Transverse colon (tissue), 4 donors: ENCODE results near the gene KIF16B. TPM values are rescaled to one million over a fixed set of nuclear protein-coding genes. Genes with fewer than 3 reads are reported as not detected.

ENCODE experiments used
- DNase-seq: peaks from one replicate; pipeline ENCODE4 v3.0.0-alpha.2; 2019
- H3K27ac ChIP-seq, 4 donors: fragments of 200-600 bp; sonication (generic); 2 replicates each; pipeline ENCODE4 v1.5.1; 2016 to 2018; ENCODE audit warnings: inconsistent platforms in 4 of 4
- H3K27me3 ChIP-seq: fragments of 200-600 bp; sonication (generic); 2 replicates; pipeline ENCODE4 v1.5.1; 2017; ENCODE audit warnings: inconsistent platforms
- H3K36me3 ChIP-seq, 4 donors: fragments of 200-600 bp; sonication (generic); 2 replicates each; pipeline ENCODE4 v1.5.1; 2017 to 2019; ENCODE audit warnings: inconsistent platforms in 4 of 4
- H3K4me1 ChIP-seq, 4 donors: fragments of 200-600 bp; sonication (generic); 2 replicates each; pipeline ENCODE4 v1.5.1; 2017 to 2020; ENCODE audit warnings: inconsistent platforms in 4 of 4
- H3K4me3 ChIP-seq, 4 donors: fragments of 200-600 bp; sonication (generic); 1 replicate in 1 of 4; 2 replicates in 3 of 4; pipeline versions ENCODE4 v1.5.1 to v1.6.1; 2017 to 2019; ENCODE audit warnings: inconsistent platforms in 4 of 4
- H3K9me3 ChIP-seq, 2 donors: fragments of 200-600 bp; sonication (generic); 2 replicates each; pipeline ENCODE4 v1.5.1; 2017 to 2019; ENCODE audit warnings: inconsistent platforms in 2 of 2
- EP300 ChIP-seq: sonication (generic); formaldehyde crosslinking; IDR thresholded peaks from one replicate; pipeline ENCODE4 v1.6.1; 2017; ENCODE audit warnings: antibody characterized with exemption, low read depth
- POLR2A ChIP-seq: fragments of 450-650 bp; IDR thresholded peaks from one replicate; pipeline ENCODE4 v1.6.1; 2016; ENCODE audit warnings: antibody characterized with exemption, mild to moderate bottlenecking, moderate library complexity
- POLR2AphosphoS5 ChIP-seq, 3 donors: sonication (generic); formaldehyde crosslinking; IDR thresholded peaks; one replicate each; pipeline ENCODE4 v1.6.1; 2016; ENCODE audit warnings: antibody characterized with exemption in 3 of 3
- WGBS, 2 donors: methylation state at CpG; one replicate each; pipeline ENCODE4 v1.1.5; 2018; ENCODE audit warnings: low coverage in 1 of 2; 5-methylcytosine and 5-hydroxymethylcytosine counted together
- in situ Hi-C, 4 donors: fragments of 200-750 bp; cut with MboI; loops; one replicate each; pipeline versions ENCODE4 v1.15.0 to v1.15.1; 2017; ENCODE audit warnings: low sequenced_read_pairs in 3 of 4, low pct_ligation_motif_present in 1 of 4, low pct_unique_long_range_greater_than_20kb in 1 of 4
- intact Hi-C: fragments of 100-400 bp; cut with DNase I; formaldehyde crosslinking; loops from one replicate; pipeline ENCODE4 v1.15.1; 2023; ENCODE audit warnings: low total_unique reads
- total RNA-seq, 4 donors: library from RNA; depleted of rRNA; stranded (reverse); fragments of >200 nt; gene quantifications; one replicate each; pipeline ENCODE4 v1.1.0, GENCODE V29; 2016
- TF ChIP-seq, protein P1 (sequence below), 5 experiments: fragments of 200-600 bp in 3 of 5; fragments of 450-650 bp in 2 of 5; sonication (generic) in 3 of 5; IDR thresholded peaks; 1 replicate in 2 of 5; 2 replicates in 3 of 5; pipeline ENCODE4 v1.5.1; 2016 to 2017; ENCODE audit warnings: antibody characterized with exemption in 5 of 5, inconsistent platforms in 3 of 5, mild to moderate bottlenecking in 2 of 5, moderate library complexity in 1 of 5

The KIF16B gene
- total RNA-seq, 4 donors from 2014 or later: 82.7 to 154 (median 90.1) TPM

DNA sequence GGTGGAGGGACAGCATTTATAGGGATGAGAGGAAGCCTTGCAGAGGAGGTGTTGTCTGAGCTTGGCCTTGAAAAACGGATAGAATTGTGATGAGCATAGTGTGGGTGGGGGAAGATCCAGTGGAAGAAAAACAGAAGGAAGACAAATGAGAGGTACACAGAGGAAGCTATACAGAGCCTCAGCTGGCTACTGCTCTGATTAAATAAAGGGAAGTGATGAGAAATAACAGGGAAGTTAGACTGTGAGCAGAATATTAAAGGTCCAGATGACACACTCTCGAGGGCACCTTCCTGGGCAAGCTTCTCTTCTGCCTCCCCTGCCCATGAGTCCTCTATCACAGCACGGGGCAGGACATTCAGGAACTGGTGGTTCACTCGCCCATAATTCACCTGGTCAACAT lies 182.3 kb downstream of the KIF16B start:
- intact Hi-C loops: no loop called here
- WGBS, 2 donors: 82% methylated on average over 4 of the region's 4 CpGs; no CpG with 5 or more reads in 1 of the 2 donors
- H3K27ac ChIP-seq: no peak overlapping the region
- TF ChIP-seq, protein P1, sequence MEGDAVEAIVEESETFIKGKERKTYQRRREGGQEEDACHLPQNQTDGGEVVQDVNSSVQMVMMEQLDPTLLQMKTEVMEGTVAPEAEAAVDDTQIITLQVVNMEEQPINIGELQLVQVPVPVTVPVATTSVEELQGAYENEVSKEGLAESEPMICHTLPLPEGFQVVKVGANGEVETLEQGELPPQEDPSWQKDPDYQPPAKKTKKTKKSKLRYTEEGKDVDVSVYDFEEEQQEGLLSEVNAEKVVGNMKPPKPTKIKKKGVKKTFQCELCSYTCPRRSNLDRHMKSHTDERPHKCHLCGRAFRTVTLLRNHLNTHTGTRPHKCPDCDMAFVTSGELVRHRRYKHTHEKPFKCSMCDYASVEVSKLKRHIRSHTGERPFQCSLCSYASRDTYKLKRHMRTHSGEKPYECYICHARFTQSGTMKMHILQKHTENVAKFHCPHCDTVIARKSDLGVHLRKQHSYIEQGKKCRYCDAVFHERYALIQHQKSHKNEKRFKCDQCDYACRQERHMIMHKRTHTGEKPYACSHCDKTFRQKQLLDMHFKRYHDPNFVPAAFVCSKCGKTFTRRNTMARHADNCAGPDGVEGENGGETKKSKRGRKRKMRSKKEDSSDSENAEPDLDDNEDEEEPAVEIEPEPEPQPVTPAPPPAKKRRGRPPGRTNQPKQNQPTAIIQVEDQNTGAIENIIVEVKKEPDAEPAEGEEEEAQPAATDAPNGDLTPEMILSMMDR (IDR thresholded peaks at IDR 0.05): no peak
- TF ChIP-seq EP300 (no peak), POLR2AphosphoS5 (IDR thresholded peaks at IDR 0.05) (no peak), POLR2A (no peak)
- no peaks in the 10 kb centered on the region for H3K27me3 ChIP-seq
- H3K4me1 ChIP-seq: peaks cover 0 to 10% (median 0%) of the 10 kb centered on the region in 4 donors
- no peaks in the 10 kb centered on the region for H3K9me3 ChIP-seq
- peaks cover 0 to 14% (median 0%) of the 10 kb centered on the region in 4 donors for H3K36me3 ChIP-seq
- in situ Hi-C loops: no loop called here
- H3K4me3 ChIP-seq: no peak overlapping the region
- DNase-seq: no peak

DNA sequence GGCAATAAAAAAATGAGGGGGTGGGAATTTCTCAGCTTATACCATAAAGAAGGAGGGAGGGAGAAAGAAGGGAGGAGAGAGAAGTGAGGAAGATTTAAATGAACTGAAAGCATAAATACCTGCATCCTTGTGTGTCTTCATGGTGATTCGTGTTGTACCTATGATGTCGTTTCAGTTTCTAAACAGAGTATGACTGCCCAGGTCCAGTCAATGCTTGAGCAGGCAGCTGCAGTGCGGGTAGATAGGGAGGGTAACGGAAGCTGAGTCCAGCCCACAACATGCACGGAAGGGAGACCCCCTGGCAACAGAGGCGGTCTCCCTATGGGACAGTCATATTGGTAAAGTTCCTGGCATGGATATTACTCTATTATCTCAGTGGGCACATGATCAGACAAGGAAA lies 184.5 kb downstream of the KIF16B start:
- in situ Hi-C loops (no loop called here), intact Hi-C loops (no loop called here)
- H3K27me3 ChIP-seq: no peaks in the 10 kb centered on the region
- H3K36me3 ChIP-seq: peaks cover 0 to 14% (median 0%) of the 10 kb centered on the region in 4 donors
- 86 to 100% methylated on average over 1 to 6 of the region's 6 CpGs for whole genome bisulfite sequencing, 2 donors
- H3K27ac ChIP-seq: no peak overlapping the region
- H3K4me3 ChIP-seq: no peak overlapping the region
- no peak for DNase-seq
- H3K9me3 ChIP-seq: no peaks in the 10 kb centered on the region
- TF ChIP-seq POLR2AphosphoS5 (IDR thresholded peaks at IDR 0.05): no peak
- TF ChIP-seq EP300: no peak
- TF ChIP-seq POLR2A: no peak
- TF ChIP-seq, protein P1 (IDR thresholded peaks at IDR 0.05): no peak
- H3K4me1 ChIP-seq: peaks cover 0 to 3% (median 0%) of the 10 kb centered on the region in 4 donors

DNA sequence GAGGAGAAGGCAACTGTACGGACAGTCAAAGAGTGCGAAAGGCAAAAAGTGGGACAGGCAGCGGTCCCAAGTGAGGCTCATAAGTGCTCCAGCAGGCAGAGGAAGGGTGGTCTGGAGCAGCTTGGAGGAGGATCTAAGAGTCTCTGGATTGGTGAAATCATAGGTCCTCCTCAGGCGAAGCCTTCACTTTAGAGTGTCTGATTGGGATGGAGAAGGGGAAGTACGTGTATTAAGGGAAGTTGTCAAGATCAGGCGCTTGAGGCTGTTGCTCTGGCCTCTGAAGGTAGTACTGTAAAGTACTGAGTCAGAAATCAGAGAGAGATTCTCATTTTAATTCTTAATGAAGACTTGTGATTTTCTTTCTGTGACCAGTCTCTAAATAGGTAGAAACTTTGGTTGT lies 185.6 kb downstream of the KIF16B start:
- Histone ChIP-seq H3K4me3 (no peak overlapping the region), H3K9me3 (no peaks in the 10 kb centered on the region), H3K36me3 (peaks cover 0 to 14% (median 0%) of the 10 kb centered on the region in 4 donors), H3K27me3 (no peaks in the 10 kb centered on the region), H3K27ac (no peak overlapping the region), H3K4me1 (no peaks in the 10 kb centered on the region)
- no peak for DNase-seq
- intact Hi-C loops (no loop called here), in situ Hi-C loops (no loop called here)
- TF ChIP-seq EP300 (no peak), POLR2A (no peak), POLR2AphosphoS5 (IDR thresholded peaks at IDR 0.05) (no peak)
- TF ChIP-seq, protein P1 (IDR thresholded peaks at IDR 0.05): no peak
- WGBS, 2 donors: 84 to 100% methylated on average over 4 to 6 of the region's 6 CpGs

DNA sequence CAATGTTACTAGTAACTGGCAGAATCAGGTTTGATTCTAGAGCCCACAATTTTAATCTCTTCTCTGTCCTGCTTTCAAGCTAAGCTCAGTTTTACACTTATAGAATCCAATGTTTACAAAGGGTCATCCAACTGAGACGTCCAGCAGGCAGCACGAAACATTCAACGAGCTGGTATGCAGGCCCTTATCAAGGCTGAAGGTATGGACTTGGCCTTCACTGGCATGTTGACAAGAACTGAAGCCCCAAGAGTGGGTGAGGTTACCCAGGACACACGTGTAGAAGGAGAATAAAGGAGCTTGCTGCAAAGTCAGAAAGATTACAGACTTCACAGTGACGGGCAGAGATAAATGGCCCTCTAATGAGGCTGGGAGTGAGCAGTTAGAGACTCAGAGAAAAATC lies 187.4 kb downstream of the KIF16B start:
- H3K27me3 ChIP-seq: no peaks in the 10 kb centered on the region
- no peaks in the 10 kb centered on the region for H3K4me1 ChIP-seq
- in situ Hi-C loops (no loop called here), intact Hi-C loops (no loop called here)
- TF ChIP-seq, protein P1 (IDR thresholded peaks at IDR 0.05): no peak
- TF ChIP-seq POLR2A: no peak
- no peak for TF ChIP-seq POLR2AphosphoS5 (IDR thresholded peaks at IDR 0.05)
- no peak for TF ChIP-seq EP300
- no peaks in the 10 kb centered on the region for H3K9me3 ChIP-seq
- no peak for DNase-seq
- no peak overlapping the region for H3K27ac ChIP-seq
- 85 to 100% methylated on average over 1 to 5 of the region's 5 CpGs for WGBS, 2 donors
- H3K36me3 ChIP-seq: peaks cover 0 to 5% (median 0%) of the 10 kb centered on the region in 4 donors
- H3K4me3 ChIP-seq: no peak overlapping the region
